HG03342 (cell line): Measurements from ENCODE around the gene SLC6A7.
"Not testable (repeated sequence)": the region's sequence is repeated elsewhere in the genome, so short reads cannot be mapped to it uniquely, and the experiment has no call there.

ENCODE experiments used
- ATAC-seq: cut with Tn5 transposase; IDR thresholded peaks from one replicate; pipeline ENCODE4 v1.9.1; 2021; ENCODE audit warnings: mild to moderate bottlenecking, moderate library complexity; ENCODE audit not compliant: unreplicated experiment

SLC6A7 gene

GRCh38 chr5:150238646-150239045, 48.8 kb downstream of the SLC6A7 start:
- ATAC-seq = no peak

GRCh38 chr5:150239099-150239793, 49.4 kb downstream of the SLC6A7 start:
- no peak for ATAC-seq

- ATAC-seq = no peak
Measured at GRCh38 chr5:150239794-150240122, 49.9 kb downstream of the SLC6A7 start.

GRCh38 chr5:150241298-150242160, 51.7 kb downstream of the SLC6A7 start:
- ATAC-seq = no peak

GRCh38 chr5:150242251-150242894, 52.5 kb downstream of the SLC6A7 start:
- no peak for ATAC-seq

- ATAC-seq = no peak
Measured at GRCh38 chr5:150243590-150243989, 53.7 kb downstream of the SLC6A7 start.

GRCh38 chr5:150244209-150244608, 54.3 kb downstream of the SLC6A7 start:
- no peak for ATAC-seq

- no peak for ATAC-seq
Measured at GRCh38 chr5:150245111-150245789, 55.4 kb downstream of the SLC6A7 start.

- no peak for ATAC-seq
Measured at GRCh38 chr5:150245808-150246207, 55.9 kb downstream of the SLC6A7 start.

GRCh38 chr5:150246429-150246828, 56.6 kb downstream of the SLC6A7 start:
- no peak for ATAC-seq

GRCh38 chr5:150246835-150247234, 57.0 kb downstream of the SLC6A7 start:
- ATAC-seq = no peak

GRCh38 chr5:150247726-150248125, 57.9 kb downstream of the SLC6A7 start:
- no peak for ATAC-seq

- ATAC-seq = not testable (repeated sequence)
Measured at GRCh38 chr5:150248493-150248892, 58.6 kb downstream of the SLC6A7 start.

GRCh38 chr5:150248946-150249345, 59.1 kb downstream of the SLC6A7 start:
- ATAC-seq = no peak

GRCh38 chr5:150249744-150250143, 59.9 kb downstream of the SLC6A7 start:
- ATAC-seq = no peak

GRCh38 chr5:150251504-150251903, 61.6 kb downstream of the SLC6A7 start:
- no peak for ATAC-seq

GRCh38 chr5:150252489-150252888, 62.6 kb downstream of the SLC6A7 start:
- ATAC-seq = no peak

- no peak for ATAC-seq
Measured at GRCh38 chr5:150253416-150254208, 63.8 kb downstream of the SLC6A7 start.

GRCh38 chr5:150254363-150254762, 64.5 kb downstream of the SLC6A7 start:
- no peak for ATAC-seq

GRCh38 chr5:150254774-150255173, 64.9 kb downstream of the SLC6A7 start:
- ATAC-seq = no peak
